Smooth muscle cell of the pulmonary artery (primary cell): ENCODE data around the gene S100A14. TPM values are rescaled to one million over a fixed set of nuclear protein-coding genes. Genes with fewer than 3 reads are reported as not detected.

Experiments used
- total RNA-seq: library from RNA; depleted of rRNA; stranded (reverse); fragments of >200 nt; gene quantifications from 2 replicates; pipeline ENCODE4 v1.2.3, GENCODE V29; 2014

The S100A14 gene
- 0.13 TPM in 1 of 2 replicates, not detected in the other for total RNA-seq

GRCh38 chr1:153616144-153616916 is at the start of gene S100A14:
Gene S100A14, minus strand, starts transcription at chr1:153616325. Its CDS starts 467 bp downstream, at chr1:153615858.

GRCh38 chr1:153658400-153659174 is 42.5 kb upstream of the S100A14 start, which contains the start of gene SNAPIN:
Gene SNAPIN, plus strand, starts transcription at chr1:153658703. Its CDS starts 41 bp downstream, at chr1:153658744.

DNA sequence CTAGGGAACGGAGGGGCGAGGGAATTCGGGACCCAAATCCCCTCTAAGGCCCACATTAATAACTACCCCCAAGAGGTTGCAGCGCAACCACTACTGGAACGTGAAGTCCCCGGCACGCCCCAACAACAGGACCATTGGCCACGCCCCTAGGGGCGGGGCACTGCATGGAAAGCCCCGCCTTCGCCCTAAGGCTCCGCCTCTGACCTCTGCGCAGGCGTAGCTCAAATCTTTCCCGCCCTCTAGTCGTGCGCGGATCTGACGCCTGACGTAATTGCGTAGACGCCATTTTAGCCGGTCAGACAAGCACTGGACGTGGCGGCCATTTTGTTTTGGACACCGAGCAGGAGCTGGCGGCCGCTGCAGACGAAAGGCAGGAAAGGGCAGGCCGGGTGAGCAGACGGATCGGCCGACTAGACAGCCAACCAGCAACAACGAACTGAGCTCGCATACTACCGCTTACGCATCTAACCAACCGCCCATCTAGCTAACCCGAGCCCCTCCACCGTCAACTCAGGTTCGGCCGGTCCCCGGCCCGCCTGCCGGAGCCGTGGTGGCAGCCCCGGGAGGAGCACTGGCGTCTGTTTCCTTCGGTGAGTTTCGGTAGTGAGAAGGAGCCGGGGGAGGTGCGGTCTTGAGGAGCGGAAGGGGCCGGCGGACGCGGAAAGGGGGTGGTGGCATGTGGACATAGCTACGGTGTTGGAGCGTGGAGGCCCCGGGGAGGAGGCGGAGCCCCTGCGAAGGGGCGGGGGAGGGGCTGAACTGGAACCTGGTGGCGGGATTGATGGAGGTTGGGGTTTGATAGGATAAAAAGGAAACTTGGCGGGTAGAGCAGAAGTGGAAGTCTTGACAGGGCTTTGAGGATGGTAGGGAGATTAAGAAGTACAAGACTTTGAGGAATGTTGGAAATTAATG is 17.9 kb upstream of the S100A14 start, which contains the start of gene CHTOP:
Gene CHTOP, plus strand, starts transcription at position 313 of the 912 bp plus-strand sequence. CDS start 2,523 bp downstream, outside the sequence.

GRCh38 chr1:153627715-153628626 is 11.8 kb upstream of the S100A14 start, which contains the start of gene S100A1:
Gene S100A1, plus strand, starts transcription at chr1:153628434. Its CDS starts 2,088 bp downstream, at chr1:153630522.

GRCh38 chr1:153626904-153627714 is 11.0 kb upstream of the S100A14 start, which contains the start of gene S100A13:
Gene S100A13, minus strand, starts transcription at chr1:153627505. Its CDS starts 1,033 bp downstream, at chr1:153626472.

GRCh38 chr1:153612755-153613331 is 3.3 kb downstream of the S100A14 start, which contains the start of gene S100A16:
Gene S100A16, minus strand, starts transcription at chr1:153613137. Its CDS starts 4,986 bp downstream, at chr1:153608151.

GRCh38 chr1:153565529-153566374 is 50.4 kb downstream of the S100A14 start, which contains the start of gene S100A2:
Gene S100A2, minus strand, starts transcription at chr1:153565844. Its CDS starts 1,967 bp downstream, at chr1:153563877.

Other genes with a start within 250 kb of the S100A14 start
- not detected in 2 replicates for gene S100A12, start 240.7 kb downstream of the S100A14 start, total RNA-seq
- not detected in 2 replicates for gene S100A8, start 225.3 kb downstream of the S100A14 start, total RNA-seq
- not detected in 2 replicates for gene S100A7A, start 199.8 kb downstream of the S100A14 start, total RNA-seq
- not detected in 2 replicates for gene S100A7, start 155.7 kb downstream of the S100A14 start, total RNA-seq
- gene S100A6, start 80.3 kb downstream of the S100A14 start, total RNA-seq, result 822 and 1,175 TPM in 2 replicates
- gene S100A5, start 75.4 kb downstream of the S100A14 start, total RNA-seq, result 0.26 TPM in 1 of 2 replicates, not detected in the other
- 41.0 and 113 TPM in 2 replicates for gene S100A4, start 70.5 kb downstream of the S100A14 start, total RNA-seq
- 1.7 and 4.4 TPM in 2 replicates for gene S100A3, start 67.1 kb downstream of the S100A14 start, total RNA-seq
- 0.98 and 2.4 TPM in 2 replicates for gene S100A2, start 50.5 kb downstream of the S100A14 start, total RNA-seq
- 92.6 and 247 TPM in 2 replicates for gene S100A16, start 3.2 kb downstream of the S100A14 start, total RNA-seq
- 38.4 and 57.6 TPM in 2 replicates for gene S100A13, start 11.2 kb upstream of the S100A14 start, total RNA-seq
- gene S100A1, start 12.1 kb upstream of the S100A14 start, total RNA-seq, result 0.13 TPM in 1 of 2 replicates, not detected in the other
- gene CHTOP, start 17.7 kb upstream of the S100A14 start, total RNA-seq, result 27.6 and 30.9 TPM in 2 replicates
- gene SNAPIN, start 42.4 kb upstream of the S100A14 start, total RNA-seq, result 41.0 and 47.6 TPM in 2 replicates
- 101 and 107 TPM in 2 replicates for gene ILF2, start 54.7 kb upstream of the S100A14 start, total RNA-seq
- 1.0 and 1.2 TPM in 2 replicates for gene NPR1, start 62.4 kb upstream of the S100A14 start, total RNA-seq
- gene INTS3, start 111.7 kb upstream of the S100A14 start, total RNA-seq, result 45.5 and 46.9 TPM in 2 replicates
- gene SLC27A3, start 159.1 kb upstream of the S100A14 start, total RNA-seq, result 10.3 and 14.6 TPM in 2 replicates